IMR-90 (cell line): ENCODE measurements around the gene LRRC37A. TPM values are rescaled to one million over a fixed set of nuclear protein-coding genes. Genes with fewer than 3 reads are reported as not detected.
"Not testable (repeated sequence)": the region's sequence is repeated elsewhere in the genome, so short reads cannot be mapped to it uniquely, and the experiment has no call there.

Source experiments
- ATAC-seq: fragments of 200-7000 bp; cut with Tn5 transposase; 2 replicates; pipeline ENCODE4 v1.9.1; 2020; ENCODE audit warnings: low read depth, mild to moderate bottlenecking, moderate library complexity
- BruUV-seq: library from RNA; stranded (reverse); fragments of 400-500 nt; replicated peaks from 2 replicates; lab custom pipeline; 2021; lab: Mats Ljungman, UMichigan
- CTCF ChIA-PET: fragments of 300-600 bp; formaldehyde crosslinking; extraction: SDS; loops from one replicate; lab custom pipeline; 2021; ENCODE audit warnings: antibody characterized with exemption; lab: Yijun Ruan, JAX
- POLR2A ChIA-PET: fragments of 300-600 bp; sonication (Branson Sonifier 250); formaldehyde crosslinking; loops from one replicate; lab custom pipeline; 2022; ENCODE audit warnings: antibody characterized with exemption; ENCODE audit not compliant: unreplicated experiment; lab: Charles Lee
- DNase-seq: peaks from one replicate; pipeline ENCODE4 v3.0.0; 2013
- H2AFZ ChIP-seq: replicated peaks from 2 replicates; pipeline ENCODE3; 2013; ENCODE audit warnings: low read length, mild to moderate bottlenecking; ENCODE audit not compliant: poor library complexity
- H2AK5ac ChIP-seq: 2 replicates; pipeline ENCODE4 v1.6.1; 2013; ENCODE audit warnings: low read depth, low read length, inconsistent platforms
- H2AK9ac ChIP-seq: replicated peaks from 2 replicates; pipeline ENCODE3; 2013; ENCODE audit warnings: mild to moderate bottlenecking, low read depth, low read length, moderate library complexity; ENCODE audit not compliant: poor library complexity
- H2BK120ac ChIP-seq: 2 replicates; pipeline ENCODE4 v1.6.1; 2013; ENCODE audit warnings: low read depth, low read length, inconsistent platforms
- H2BK15ac ChIP-seq: 3 replicates; pipeline ENCODE4 v1.6.1; 2013; ENCODE audit warnings: low read depth, low read length, inconsistent platforms
- H2BK20ac ChIP-seq: 2 replicates; pipeline ENCODE4 v1.6.1; 2013; ENCODE audit warnings: low read depth, mild to moderate bottlenecking, inconsistent platforms, low read length, moderate library complexity
- H2BK5ac ChIP-seq: 2 replicates; pipeline ENCODE4 v1.6.1; 2013; ENCODE audit warnings: mild to moderate bottlenecking, low read depth, low read length, inconsistent platforms; ENCODE audit not compliant: poor library complexity, severe bottlenecking
- H3K14ac ChIP-seq: replicated peaks from 2 replicates; pipeline ENCODE4 v1.6.1; 2013; ENCODE audit warnings: low read depth, low read length, inconsistent platforms
- H3K18ac ChIP-seq: 2 replicates; pipeline ENCODE4 v1.6.1; 2013; ENCODE audit warnings: low read depth, low read length, control low read depth
- H3K23ac ChIP-seq: 2 replicates; pipeline ENCODE4 v1.6.1; 2013; ENCODE audit warnings: low read depth, low read length, inconsistent platforms
- H3K27ac ChIP-seq: 2 replicates; pipeline ENCODE4 v1.5.1; 2013; ENCODE audit warnings: mild to moderate bottlenecking, control low read depth, low read length; ENCODE audit not compliant: insufficient read depth
- H3K27me3 ChIP-seq: 2 replicates; pipeline ENCODE4 v1.6.1; 2013; ENCODE audit warnings: low read length; ENCODE audit not compliant: control insufficient read depth, insufficient read depth
- H3K36me3 ChIP-seq: 2 replicates; pipeline ENCODE4 v1.6.1; 2013; ENCODE audit warnings: low read length, mixed read lengths; ENCODE audit not compliant: control insufficient read depth, insufficient read depth
- H3K4ac ChIP-seq: 2 replicates; pipeline ENCODE4 v1.6.1; 2013; ENCODE audit warnings: low read depth, low read length, inconsistent platforms
- H3K4me1 ChIP-seq: 2 replicates; pipeline ENCODE4 v1.6.1; 2013; ENCODE audit warnings: low read length, mixed read lengths; ENCODE audit not compliant: control insufficient read depth, insufficient read depth
- H3K4me2 ChIP-seq: 2 replicates; pipeline ENCODE4 v1.6.1; 2013; ENCODE audit warnings: low read depth, mild to moderate bottlenecking, control low read depth, low read length, moderate library complexity
- H3K4me3 ChIP-seq: 2 replicates; pipeline ENCODE4 v1.5.1; 2013; ENCODE audit warnings: low read depth, mild to moderate bottlenecking, control low read depth, low read length, moderate library complexity; ENCODE audit not compliant: insufficient read depth
- H3K56ac ChIP-seq: 2 replicates; pipeline ENCODE4 v1.6.1; 2013; ENCODE audit warnings: low read length, inconsistent platforms; ENCODE audit not compliant: insufficient read depth; ENCODE audit errors: extremely low read depth
- H3K79me1 ChIP-seq, 2 experiments: 2 replicates each; pipeline ENCODE4 v1.6.1; 2013; ENCODE audit warnings: low read length in 2 of 2, inconsistent platforms in 1 of 2, low read depth in 1 of 2
- H3K9ac ChIP-seq: 2 replicates; pipeline ENCODE4 v1.6.1; 2013; ENCODE audit warnings: low read depth, low read length, control low read depth
- H3K9me1 ChIP-seq: 2 replicates; pipeline ENCODE4 v1.6.1; 2013; ENCODE audit warnings: low read length, inconsistent platforms; ENCODE audit not compliant: insufficient read depth
- H3K9me3 ChIP-seq: 2 replicates; pipeline ENCODE4 v1.6.1; 2013; ENCODE audit warnings: low read length; ENCODE audit not compliant: control insufficient read depth, insufficient read depth
- H4K20me1 ChIP-seq: 2 replicates; pipeline ENCODE4 v1.6.1; 2013; ENCODE audit warnings: low read length, inconsistent platforms; ENCODE audit not compliant: insufficient read depth
- H4K5ac ChIP-seq: 2 replicates; pipeline ENCODE4 v1.6.1; 2013; ENCODE audit warnings: mild to moderate bottlenecking, low read depth, low read length, control low read depth
- H4K8ac ChIP-seq, 2 experiments: 2 replicates each; pipeline ENCODE4 v1.6.1; 2013; ENCODE audit warnings: low read depth in 2 of 2, low read length in 2 of 2, control low read depth in 1 of 2, inconsistent platforms in 1 of 2
- H4K91ac ChIP-seq: 2 replicates; pipeline ENCODE4 v1.6.1; 2013; ENCODE audit warnings: low read depth, low read length, inconsistent platforms; ENCODE audit not compliant: insufficient read depth
- WGBS, 2 experiments: methylation state at CpG; one replicate each; pipeline versions ENCODE4 v1.1.5 to v1.1.7; 2013; ENCODE audit warnings: missing lambda C conversion rate in 2 of 2; ENCODE audit not compliant: insufficient read length in 1 of 2; ENCODE audit errors: extremely low coverage in 2 of 2; 5-methylcytosine and 5-hydroxymethylcytosine counted together
- dilution Hi-C: fragments of 300-500 bp; cut with HindIII; formaldehyde crosslinking; loops from one replicate; pipeline ENCODE4 v1.14.3; 2018; ENCODE audit warnings: low sequenced_read_pairs; ENCODE audit not compliant: unreplicated experiment
- in situ Hi-C: fragments of 300-500 bp; cut with MboI; formaldehyde crosslinking; loops from 3 replicates; pipeline ENCODE4 v1.14.3; 2019; ENCODE audit warnings: low sequenced_read_pairs, inconsistent platforms, mixed read lengths
- intact Hi-C: fragments of 100-400 bp; cut with micrococcal nuclease; formaldehyde crosslinking; loops from 2 replicates; pipeline ENCODE4 v1.10.0; 2022
- polyA plus RNA-seq, 3 experiments: library from polyadenylated mRNA; depleted of rRNA; stranded (reverse); fragments of >200 nt; gene quantifications; 2 replicates each; pipeline ENCODE4 v1.2.3, GENCODE V29; 2012; ENCODE audit warnings: low replicate concordance in 1 of 3
- total RNA-seq: library from RNA; depleted of rRNA; stranded (reverse); fragments of >200 nt; gene quantifications from 2 replicates; pipeline ENCODE4 v1.2.3, GENCODE V29; 2012

The LRRC37A gene
- total and polyA plus RNA-seq, 2 of the 4 experiments (the other 2 are of a cell fraction), result 0.72 to 0.91 TPM

- H2AK9ac ChIP-seq, H3K4me1 ChIP-seq, H3K9ac ChIP-seq, H3K9me1 ChIP-seq, POLR2A ChIA-PET, H2AFZ ChIP-seq, H4K8ac ChIP-seq, H2AK5ac ChIP-seq, H3K4me3 ChIP-seq, H3K4me2 ChIP-seq, H3K9me3 ChIP-seq, H4K91ac ChIP-seq, H4K20me1 ChIP-seq, H4K5ac ChIP-seq, H3K4ac ChIP-seq, H3K18ac ChIP-seq, H2BK5ac ChIP-seq, CTCF ChIA-PET, dilution Hi-C loops, H2BK120ac ChIP-seq, H3K14ac ChIP-seq, H3K27me3 ChIP-seq, H3K23ac ChIP-seq, in situ Hi-C loops, H3K56ac ChIP-seq, H3K27ac ChIP-seq, H3K79me1 ChIP-seq, BruUV-seq, H2BK20ac ChIP-seq, DNase-seq, H2BK15ac ChIP-seq, intact Hi-C loops, H3K36me3 ChIP-seq: not testable (repeated sequence)
- no CpG with 5 or more reads among the region's 22 CpGs for WGBS, 2 experiments
- peak; percentile 98 for ATAC-seq
Measured at GRCh38 chr17:46361755-46362154, 66.8 kb downstream of the LRRC37A start, which contains the start of gene ARL17B. Gene ARL17B, minus strand, starts transcription at chr17:46361766. Its CDS starts 3,369 bp downstream, at chr17:46358397.

- H3K56ac ChIP-seq, H3K9me1 ChIP-seq, H3K9ac ChIP-seq, H3K36me3 ChIP-seq, H2BK120ac ChIP-seq, H2AK9ac ChIP-seq, H3K4ac ChIP-seq, POLR2A ChIA-PET, H3K4me3 ChIP-seq, H3K14ac ChIP-seq, H4K5ac ChIP-seq, H2BK15ac ChIP-seq, DNase-seq, H4K91ac ChIP-seq, H3K27me3 ChIP-seq, H4K8ac ChIP-seq, H2BK20ac ChIP-seq, in situ Hi-C loops, intact Hi-C loops, CTCF ChIA-PET, H2AFZ ChIP-seq, H2AK5ac ChIP-seq, H2BK5ac ChIP-seq, H3K4me2 ChIP-seq, ATAC-seq, dilution Hi-C loops, H4K20me1 ChIP-seq, H3K9me3 ChIP-seq, H3K23ac ChIP-seq, H3K79me1 ChIP-seq, BruUV-seq, H3K27ac ChIP-seq, H3K18ac ChIP-seq, H3K4me1 ChIP-seq: not testable (repeated sequence)
- no CpG with 5 or more reads among the region's 3 CpGs for WGBS, 2 experiments
Measured at GRCh38 chr17:46367520-46367919, 72.6 kb downstream of the LRRC37A start.
